ENCODE results near the gene CACNG8.
"Not testable (repeated sequence)": the region's sequence is repeated elsewhere in the genome, so short reads cannot be mapped to it uniquely, and the experiment has no call there.

The CACNG8 gene

GRCh38 chr19:54024660-54025059, 61.9 kb downstream of the CACNG8 start:
- no peak for TF ChIP-seq POLR2A (IDR thresholded peaks at IDR 0.05; ENCODE audit: extremely low read depth, insufficient read length)
- TF ChIP-seq MYC (IDR thresholded peaks at IDR 0.05; ENCODE audit: low read depth, low read length) = no peak
- TF ChIP-seq, protein P1, sequence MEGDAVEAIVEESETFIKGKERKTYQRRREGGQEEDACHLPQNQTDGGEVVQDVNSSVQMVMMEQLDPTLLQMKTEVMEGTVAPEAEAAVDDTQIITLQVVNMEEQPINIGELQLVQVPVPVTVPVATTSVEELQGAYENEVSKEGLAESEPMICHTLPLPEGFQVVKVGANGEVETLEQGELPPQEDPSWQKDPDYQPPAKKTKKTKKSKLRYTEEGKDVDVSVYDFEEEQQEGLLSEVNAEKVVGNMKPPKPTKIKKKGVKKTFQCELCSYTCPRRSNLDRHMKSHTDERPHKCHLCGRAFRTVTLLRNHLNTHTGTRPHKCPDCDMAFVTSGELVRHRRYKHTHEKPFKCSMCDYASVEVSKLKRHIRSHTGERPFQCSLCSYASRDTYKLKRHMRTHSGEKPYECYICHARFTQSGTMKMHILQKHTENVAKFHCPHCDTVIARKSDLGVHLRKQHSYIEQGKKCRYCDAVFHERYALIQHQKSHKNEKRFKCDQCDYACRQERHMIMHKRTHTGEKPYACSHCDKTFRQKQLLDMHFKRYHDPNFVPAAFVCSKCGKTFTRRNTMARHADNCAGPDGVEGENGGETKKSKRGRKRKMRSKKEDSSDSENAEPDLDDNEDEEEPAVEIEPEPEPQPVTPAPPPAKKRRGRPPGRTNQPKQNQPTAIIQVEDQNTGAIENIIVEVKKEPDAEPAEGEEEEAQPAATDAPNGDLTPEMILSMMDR (IDR thresholded peaks at IDR 0.05; ENCODE audit: low read depth, low read length) = no peak
- no peak for TF ChIP-seq MAX (IDR thresholded peaks at IDR 0.05; ENCODE audit: low read depth, low read length)
- DNase-seq (ENCODE audit: low read depth) = no peak
- H3K4me3 ChIP-seq (ENCODE audit: low read depth, low read length) = no peak overlapping the region

GRCh38 chr19:54026656-54027055, 63.9 kb downstream of the CACNG8 start:
- no peak overlapping the region for H3K4me3 ChIP-seq (ENCODE audit: low read depth, low read length)
- TF ChIP-seq MYC (IDR thresholded peaks at IDR 0.05; ENCODE audit: low read depth, low read length) = no peak
- no peak for DNase-seq (ENCODE audit: low read depth)

DNA sequence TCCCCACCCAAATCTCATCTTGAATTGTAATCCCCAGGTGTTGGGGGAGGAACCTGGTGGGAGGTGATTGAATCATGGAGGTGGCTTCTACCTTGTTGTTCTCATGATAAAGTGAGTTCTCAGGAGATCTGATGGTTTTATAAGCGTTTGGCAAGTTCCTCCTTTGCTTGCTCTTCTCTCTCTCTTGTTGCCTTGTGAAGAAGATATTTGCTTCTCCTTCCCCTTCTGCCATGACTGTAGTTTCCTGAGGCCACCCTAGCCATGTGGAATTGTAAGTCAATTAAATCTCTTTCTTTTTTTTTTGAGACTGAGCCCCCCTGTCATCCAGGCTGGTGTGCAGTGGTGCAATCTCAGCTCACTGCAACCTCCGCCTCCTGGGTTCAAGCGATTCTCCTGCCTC, 66.6 kb downstream of the CACNG8 start:
- peak; percentile 23 for DNase-seq (ENCODE audit: low read depth)
- H3K4me3 ChIP-seq (ENCODE audit: low read depth, low read length) = no peak overlapping the region
- no peak for TF ChIP-seq POLR2A (IDR thresholded peaks at IDR 0.05; ENCODE audit: extremely low read depth, insufficient read length)
- TF ChIP-seq MAX (IDR thresholded peaks at IDR 0.05; ENCODE audit: low read depth, low read length) = no peak
- TF ChIP-seq MYC (IDR thresholded peaks at IDR 0.05; ENCODE audit: low read depth, low read length) = no peak
- TF ChIP-seq, protein P1 (IDR thresholded peaks at IDR 0.05; ENCODE audit: low read depth, low read length) = no peak

GRCh38 chr19:54029930-54030490, 67.3 kb downstream of the CACNG8 start:
- no peak overlapping the region for H3K4me3 ChIP-seq (ENCODE audit: low read depth, low read length)
- TF ChIP-seq, protein P1 (IDR thresholded peaks at IDR 0.05; ENCODE audit: low read depth, low read length) = peak; percentile 74
- no peak for TF ChIP-seq MYC (IDR thresholded peaks at IDR 0.05; ENCODE audit: low read depth, low read length)
- peak; percentile 76 for DNase-seq (ENCODE audit: low read depth)

- DNase-seq (ENCODE audit: low read depth) = peak; percentile 58
- peak overlapping the region; percentile 23 for H3K4me3 ChIP-seq (ENCODE audit: low read depth, low read length)
- TF ChIP-seq MYC (IDR thresholded peaks at IDR 0.05; ENCODE audit: low read depth, low read length) (no peak), POLR2A (IDR thresholded peaks at IDR 0.05; ENCODE audit: extremely low read depth, insufficient read length) (no peak), MAX (IDR thresholded peaks at IDR 0.05; ENCODE audit: low read depth, low read length) (peak; percentile 75)
- TF ChIP-seq, protein P1 (IDR thresholded peaks at IDR 0.05; ENCODE audit: low read depth, low read length) = peak; percentile 71
Observed at GRCh38 chr19:54030895-54031586, 68.3 kb downstream of the CACNG8 start.

DNA sequence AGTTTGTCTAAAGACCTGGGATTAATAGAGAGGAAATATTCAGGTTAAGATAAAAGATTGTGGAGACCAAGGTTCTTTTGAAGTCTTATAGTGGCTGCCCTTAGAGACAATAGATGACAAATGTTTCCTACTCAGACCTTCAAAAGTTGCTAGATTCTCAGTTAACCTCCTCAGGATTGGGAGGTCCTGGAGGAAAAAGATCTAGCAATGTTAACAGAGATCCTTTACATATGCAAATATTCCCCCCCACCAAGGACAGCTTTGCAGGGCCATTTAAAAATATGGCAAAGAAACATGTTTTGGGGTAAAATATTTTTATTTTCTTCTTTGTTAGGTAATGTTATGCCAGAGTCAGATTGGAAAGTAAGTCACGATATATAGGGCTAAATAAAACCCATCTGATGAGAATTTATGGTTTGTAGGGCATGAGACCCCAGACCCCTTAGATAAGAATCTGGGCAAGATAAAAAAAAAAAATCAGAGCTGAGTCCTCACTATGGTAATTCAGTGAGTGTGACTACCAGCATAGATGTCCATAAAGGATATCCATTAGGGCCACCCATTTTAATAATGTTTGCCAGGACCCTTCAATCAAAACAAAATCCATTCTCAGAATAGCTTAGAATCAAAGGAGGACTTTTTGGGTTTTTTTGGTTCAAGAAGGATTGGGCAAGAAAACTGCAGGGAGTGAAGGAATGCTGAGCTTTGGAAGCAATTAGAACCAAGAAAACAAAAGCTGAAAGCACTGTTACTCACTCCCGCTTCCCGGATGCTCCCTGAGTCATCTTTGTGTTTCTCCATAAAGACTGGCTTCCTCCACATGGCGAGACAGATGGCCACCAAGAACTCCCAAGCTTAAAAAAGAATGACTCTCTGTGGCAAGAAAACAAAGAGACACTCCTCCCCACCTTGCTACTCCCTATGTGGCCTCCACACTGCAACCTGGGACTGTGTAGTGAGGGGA, 72.8 kb downstream of the CACNG8 start:
- TF ChIP-seq MAX (IDR thresholded peaks at IDR 0.05; ENCODE audit: low read depth, low read length) (no peak), MYC (IDR thresholded peaks at IDR 0.05; ENCODE audit: low read depth, low read length) (no peak), POLR2A (IDR thresholded peaks at IDR 0.05; ENCODE audit: extremely low read depth, insufficient read length) (no peak)
- TF ChIP-seq, protein P1 (IDR thresholded peaks at IDR 0.05; ENCODE audit: low read depth, low read length) = no peak
- no peak for DNase-seq (ENCODE audit: low read depth)
- no peak overlapping the region for H3K4me3 ChIP-seq (ENCODE audit: low read depth, low read length)

DNA sequence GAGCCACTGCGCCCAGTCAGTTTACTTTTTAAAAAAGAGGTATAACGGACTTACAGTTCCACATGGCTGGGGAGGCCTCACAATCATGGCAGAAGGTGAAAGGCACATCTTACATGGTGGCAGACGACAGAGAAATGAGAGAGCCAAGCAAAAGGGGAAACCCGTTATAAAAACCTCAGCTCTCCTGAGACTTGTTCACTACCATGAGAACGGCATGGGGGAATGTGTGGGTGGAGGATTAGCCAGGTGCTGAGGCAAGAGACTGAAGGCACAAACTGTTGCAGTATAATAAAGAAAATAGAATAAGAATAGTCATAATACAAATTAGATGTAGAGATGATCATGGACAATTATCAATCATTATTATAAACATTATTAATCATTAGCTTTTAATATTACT, 73.8 kb downstream of the CACNG8 start:
- H3K4me3 ChIP-seq (ENCODE audit: low read depth, low read length) = not testable (repeated sequence)
- peak; percentile 53 for DNase-seq (ENCODE audit: low read depth)

All from NB4 (cell line).